ENCODE results near the gene DNAJC5G. TPM values are rescaled to one million over a fixed set of nuclear protein-coding genes. Genes with fewer than 3 reads are reported as not detected.

Gene DNAJC5G
- total and polyA plus RNA-seq, 11 donors = 0.11 to 3.3 (median 1.2) TPM

DNA sequence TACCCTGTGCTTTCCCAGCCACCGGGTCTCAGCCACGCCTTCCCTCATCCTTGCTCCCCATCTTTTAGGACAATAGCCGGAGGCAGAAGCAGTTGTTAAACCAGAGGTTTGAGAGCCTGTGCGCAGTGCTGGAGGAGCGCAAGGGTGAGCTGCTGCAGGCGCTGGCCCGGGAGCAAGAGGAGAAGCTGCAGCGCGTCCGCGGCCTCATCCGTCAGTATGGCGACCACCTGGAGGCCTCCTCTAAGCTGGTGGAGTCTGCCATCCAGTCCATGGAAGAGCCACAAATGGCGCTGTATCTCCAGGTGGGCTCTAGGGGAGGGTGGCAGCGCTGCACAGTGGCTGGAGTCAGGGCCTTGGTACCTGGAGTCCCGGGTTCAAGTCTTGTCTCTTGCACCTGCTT is 30.3 kb downstream of the DNAJC5G start:
- intact Hi-C loops (cut with DNase I) = loop anchor here in 1 of 10 donors (10.0 kb wide), 1 partner anchor 201 kb away; no protein-coding TSS in a partner anchor
- Histone ChIP-seq H3K4me1 (peaks cover 0 to 36% (median 14%) of the 10 kb centered on the region in 12 donors), H3K27ac (no peak overlapping the region), H3K9me3 (no peaks in the 10 kb centered on the region), H3K4me3 (no peak overlapping the region), H3K27me3 (peaks cover 0 to 48% (median 23%) of the 10 kb centered on the region in 9 donors), H3K36me3 (peaks cover 0 to 76% (median 31%) of the 10 kb centered on the region in 9 donors)
- 83 to 92% (median 89%) methylated on average over 15 to 16 of the region's 16 CpGs for WGBS, 4 donors
- DNase-seq (no peak), ATAC-seq (no peak)
- TF ChIP-seq, protein P1, sequence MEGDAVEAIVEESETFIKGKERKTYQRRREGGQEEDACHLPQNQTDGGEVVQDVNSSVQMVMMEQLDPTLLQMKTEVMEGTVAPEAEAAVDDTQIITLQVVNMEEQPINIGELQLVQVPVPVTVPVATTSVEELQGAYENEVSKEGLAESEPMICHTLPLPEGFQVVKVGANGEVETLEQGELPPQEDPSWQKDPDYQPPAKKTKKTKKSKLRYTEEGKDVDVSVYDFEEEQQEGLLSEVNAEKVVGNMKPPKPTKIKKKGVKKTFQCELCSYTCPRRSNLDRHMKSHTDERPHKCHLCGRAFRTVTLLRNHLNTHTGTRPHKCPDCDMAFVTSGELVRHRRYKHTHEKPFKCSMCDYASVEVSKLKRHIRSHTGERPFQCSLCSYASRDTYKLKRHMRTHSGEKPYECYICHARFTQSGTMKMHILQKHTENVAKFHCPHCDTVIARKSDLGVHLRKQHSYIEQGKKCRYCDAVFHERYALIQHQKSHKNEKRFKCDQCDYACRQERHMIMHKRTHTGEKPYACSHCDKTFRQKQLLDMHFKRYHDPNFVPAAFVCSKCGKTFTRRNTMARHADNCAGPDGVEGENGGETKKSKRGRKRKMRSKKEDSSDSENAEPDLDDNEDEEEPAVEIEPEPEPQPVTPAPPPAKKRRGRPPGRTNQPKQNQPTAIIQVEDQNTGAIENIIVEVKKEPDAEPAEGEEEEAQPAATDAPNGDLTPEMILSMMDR (IDR thresholded peaks at IDR 0.05) = no peak

DNA sequence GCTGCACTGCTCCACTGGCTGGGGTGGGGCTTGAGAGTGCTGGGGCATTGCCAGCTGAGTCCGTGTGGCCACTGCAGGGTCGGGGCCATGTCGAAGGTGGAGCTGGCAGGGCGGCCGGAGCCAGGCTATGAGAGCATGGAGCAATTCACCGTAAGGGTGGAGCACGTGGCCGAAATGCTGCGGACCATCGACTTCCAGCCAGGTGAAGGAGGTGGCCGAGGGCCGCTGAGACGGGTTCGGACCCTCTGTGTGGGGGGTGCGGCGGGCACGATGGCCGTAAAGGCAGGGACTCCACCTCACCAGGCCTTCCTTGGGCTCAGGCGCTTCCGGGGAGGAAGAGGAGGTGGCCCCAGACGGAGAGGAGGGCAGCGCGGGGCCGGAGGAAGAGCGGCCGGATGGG is 30.9 kb downstream of the DNAJC5G start:
- DNase-seq = no peak
- H3K36me3 ChIP-seq = peaks cover 0 to 70% (median 29%) of the 10 kb centered on the region in 9 donors
- ATAC-seq = peak in 1 of 4 donors; percentile 2
- intact Hi-C loops (cut with DNase I) = loop anchor here in 1 of 10 donors (10.0 kb wide), 1 partner anchor 201 kb away; no protein-coding TSS in a partner anchor
- H3K27ac ChIP-seq = no peak overlapping the region
- TF ChIP-seq, protein P1 (IDR thresholded peaks at IDR 0.05) = no peak
- TF ChIP-seq POLR2A (IDR thresholded peaks at IDR 0.05) = no peak
- peaks cover 0 to 36% (median 14%) of the 10 kb centered on the region in 12 donors for H3K4me1 ChIP-seq
- 41 to 53% (median 48%) methylated on average over 18 to 26 of the region's 26 CpGs for WGBS, 4 donors
- peaks cover 0 to 48% (median 23%) of the 10 kb centered on the region in 9 donors for H3K27me3 ChIP-seq
- H3K9me3 ChIP-seq = no peaks in the 10 kb centered on the region
- peak overlapping the region in 1 of 12 donors; percentile 12 for H3K4me3 ChIP-seq

DNA sequence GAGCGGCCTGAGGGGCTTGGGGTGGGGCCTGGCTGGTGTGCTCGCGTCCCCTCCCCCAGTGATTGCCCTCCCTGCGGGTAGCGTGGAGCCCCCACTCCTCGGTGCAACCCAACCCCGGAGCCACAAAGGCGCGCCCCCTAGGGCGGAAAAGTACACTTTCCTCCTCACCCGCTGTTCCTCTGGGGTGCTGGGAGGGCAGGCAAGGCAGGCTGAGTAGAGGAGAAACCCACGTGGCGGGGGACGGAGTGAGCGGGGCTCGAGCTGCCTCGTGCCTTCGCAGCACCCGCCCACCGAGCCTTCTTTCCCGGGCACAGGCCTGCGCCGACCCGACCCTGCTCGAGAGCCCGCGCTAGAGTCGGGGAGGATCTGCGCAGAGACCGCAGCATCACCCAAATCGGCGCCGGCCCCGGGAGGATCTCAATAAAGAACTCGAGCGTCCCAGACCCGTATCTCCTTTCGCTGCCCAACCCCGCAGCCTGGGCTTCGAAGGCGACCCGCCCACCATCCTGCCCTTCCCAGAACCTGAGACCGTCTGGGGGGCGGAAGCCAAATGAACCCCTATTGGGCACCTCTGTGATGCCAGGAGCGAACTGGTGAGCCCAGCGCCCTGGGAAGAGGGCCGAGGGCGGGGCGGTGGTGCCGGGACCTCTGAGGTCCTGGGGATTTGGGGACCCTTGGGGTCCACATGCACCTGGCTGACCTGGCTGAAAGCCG is 31.5 kb downstream of the DNAJC5G start:
- intact Hi-C loops (cut with DNase I) = loop anchor here in 1 of 10 donors (10.0 kb wide), 1 partner anchor 202 kb away; no protein-coding TSS in a partner anchor
- 26 to 51% (median 37%) methylated on average over 25 to 51 of the region's 51 CpGs for WGBS, 4 donors
- ATAC-seq = no peak
- Histone ChIP-seq H3K27ac (no peak overlapping the region), H3K36me3 (peaks cover 0 to 67% (median 35%) of the 10 kb centered on the region in 9 donors), H3K27me3 (peaks cover 0 to 48% (median 23%) of the 10 kb centered on the region in 9 donors), H3K9me3 (no peaks in the 10 kb centered on the region), H3K4me1 (peaks cover 0 to 36% (median 14%) of the 10 kb centered on the region in 12 donors), H3K4me3 (peak overlapping the region in 3 of 12 donors; percentile 5 to 12 (median 7))
- no peak for DNase-seq
- TF ChIP-seq, protein P1 (IDR thresholded peaks at IDR 0.05) = no peak
- no peak for TF ChIP-seq POLR2A (IDR thresholded peaks at IDR 0.05)

DNA sequence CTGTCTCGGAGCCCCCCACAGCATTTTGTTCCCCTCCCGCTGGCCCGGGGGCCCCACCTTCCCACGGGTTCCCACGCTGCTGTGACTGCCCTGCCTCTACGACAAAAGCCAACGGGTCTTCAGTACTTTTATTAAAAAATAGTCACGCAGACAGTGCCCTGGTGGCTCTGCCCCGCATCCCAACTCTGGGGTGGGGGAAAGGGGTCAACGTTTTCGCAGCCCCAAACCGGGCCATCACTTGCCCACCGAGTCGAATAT is 32.0 kb downstream of the DNAJC5G start:
- 36 to 67% (median 40%) methylated on average over 1 to 14 of the region's 14 CpGs for WGBS, 4 donors
- no peak for TF ChIP-seq POLR2A (IDR thresholded peaks at IDR 0.05)
- TF ChIP-seq, protein P1 (IDR thresholded peaks at IDR 0.05) = no peak
- H3K36me3 ChIP-seq = peaks cover 0 to 63% (median 38%) of the 10 kb centered on the region in 9 donors
- peaks cover 0 to 36% (median 14%) of the 10 kb centered on the region in 12 donors for H3K4me1 ChIP-seq
- DNase-seq (no peak), ATAC-seq (no peak)
- peaks cover 0 to 48% (median 23%) of the 10 kb centered on the region in 9 donors for H3K27me3 ChIP-seq
- H3K9me3 ChIP-seq = no peaks in the 10 kb centered on the region
- H3K27ac ChIP-seq = no peak overlapping the region
- H3K4me3 ChIP-seq = peak overlapping the region in 1 of 12 donors; percentile 12
- intact Hi-C loops (cut with DNase I) = loop anchor here in 1 of 10 donors (10.0 kb wide), 1 partner anchor 202 kb away; no protein-coding TSS in a partner anchor

Data from heart left ventricle (tissue), 16 donors.